ENCODE data around the gene ZBTB7A.
A peak's percentile ranks its signal among the peaks of the same experiment; 100 is the strongest.

ZBTB7A gene

DNA sequence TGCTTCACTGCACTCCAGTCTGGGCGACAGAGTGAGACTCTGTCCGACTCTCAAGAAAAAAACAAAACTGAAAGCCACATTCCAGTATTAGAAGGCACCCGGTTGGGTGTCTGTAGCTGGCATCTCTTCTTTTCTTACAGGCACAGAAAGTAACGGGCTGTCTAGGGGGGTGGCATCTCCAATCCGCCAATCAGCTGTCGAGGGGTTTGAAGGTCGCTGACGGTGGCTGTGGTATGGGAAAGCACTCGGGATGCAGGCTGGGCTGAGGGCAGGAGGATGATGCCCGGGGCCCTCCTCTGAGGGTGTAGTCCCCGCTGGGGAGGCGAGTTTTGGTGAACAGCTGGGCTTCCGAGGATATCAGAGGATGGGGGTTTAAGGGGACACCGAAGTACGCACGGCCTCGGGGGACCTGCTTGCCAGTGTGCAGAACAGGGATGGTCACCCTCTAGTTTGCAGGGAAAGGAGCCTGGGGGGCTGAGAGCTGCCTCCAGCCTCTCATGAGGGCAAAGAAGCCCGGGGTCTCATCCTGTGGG lies 27.0 kb upstream of the ZBTB7A start:
- DNase-seq, result no peak

DNA sequence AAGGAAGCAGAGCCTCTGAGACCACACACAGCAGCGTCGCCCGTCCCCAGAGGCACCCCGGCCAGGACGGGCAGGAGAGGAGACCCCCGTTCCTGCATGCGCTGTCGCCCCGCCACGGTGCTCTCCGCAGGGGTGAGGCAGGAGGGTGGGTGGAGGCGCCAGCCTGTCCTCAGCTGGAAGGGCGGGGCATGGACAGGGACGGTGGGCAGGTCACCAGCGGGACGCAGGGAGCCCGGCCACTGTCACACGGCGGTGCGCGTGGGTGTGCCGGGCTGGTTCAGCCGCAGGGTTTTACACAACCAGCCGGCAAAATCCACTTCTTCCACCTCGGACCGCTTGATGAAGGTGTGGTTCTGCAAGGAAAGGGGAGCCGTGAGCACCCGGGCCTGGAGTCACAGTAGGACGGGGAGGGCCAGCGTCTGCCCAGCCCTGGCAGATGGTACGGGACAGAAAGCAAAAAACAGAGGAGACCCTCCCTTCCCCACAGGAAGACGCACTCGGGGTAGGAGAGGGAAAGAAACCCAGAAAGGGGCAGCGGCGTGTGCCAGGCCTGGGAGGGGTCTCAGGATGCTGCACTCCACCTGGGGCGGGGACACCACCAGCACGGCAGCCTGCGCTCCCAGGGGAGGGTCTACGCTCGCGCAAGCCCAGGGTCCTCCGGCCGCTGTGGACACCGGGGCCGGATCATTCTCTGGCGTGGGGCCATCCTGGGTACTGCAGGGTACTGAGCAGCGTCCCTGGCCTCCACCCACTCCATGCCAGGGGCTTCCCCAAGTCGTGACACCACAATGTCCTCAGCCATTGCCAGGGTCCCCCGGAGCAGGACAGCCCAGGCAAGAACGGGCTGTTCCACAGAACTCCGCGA lies 23.9 kb upstream of the ZBTB7A start:
- no peak for DNase-seq

DNA sequence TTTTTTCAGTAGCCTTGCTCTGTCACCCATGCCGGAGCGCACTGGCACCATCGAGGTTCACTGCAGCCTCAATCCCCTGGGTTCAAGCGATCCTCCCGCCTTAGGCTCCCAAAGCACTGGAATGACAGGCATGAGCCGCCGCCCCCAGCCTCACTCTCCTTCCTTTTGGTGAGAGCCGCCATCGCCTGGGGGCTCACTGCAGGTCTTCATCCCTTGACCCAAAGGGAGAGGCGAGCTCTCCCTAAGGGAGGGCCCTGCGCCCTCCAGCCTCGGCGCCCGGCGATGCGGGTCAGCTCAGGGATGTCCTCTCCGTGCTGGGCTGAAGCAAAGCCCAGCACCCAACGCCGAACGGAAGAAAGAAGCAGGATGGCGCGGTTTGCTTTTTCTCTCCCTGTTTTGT lies 23.2 kb upstream of the ZBTB7A start:
- DNase-seq, result no peak

DNA sequence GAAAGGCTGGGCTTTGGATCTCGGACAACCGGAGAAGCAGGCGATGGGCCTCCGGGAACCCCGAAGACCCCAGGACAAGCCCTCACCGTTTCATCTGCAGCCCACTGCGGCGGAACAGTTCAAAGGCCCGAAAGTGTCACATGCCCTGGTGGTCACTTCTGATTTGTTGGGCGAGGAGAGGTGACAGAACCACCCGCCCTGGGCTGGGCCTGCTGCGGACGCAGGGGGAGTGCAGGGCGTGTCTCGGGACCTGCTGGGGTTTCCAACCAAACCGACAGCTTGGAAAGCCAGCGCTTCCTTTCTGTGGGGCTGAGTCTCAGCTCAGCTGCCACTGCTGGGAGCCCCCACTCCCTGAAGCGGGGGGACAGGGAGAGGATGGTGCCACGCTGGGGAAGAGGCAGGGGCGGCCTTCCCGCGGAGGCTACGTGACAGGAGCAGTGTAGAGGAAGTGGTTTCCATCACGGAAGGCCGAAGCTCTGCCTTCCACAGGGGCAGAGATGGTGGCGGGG lies 22.8 kb upstream of the ZBTB7A start:
- DNase-seq, result peak; percentile 66

DNA sequence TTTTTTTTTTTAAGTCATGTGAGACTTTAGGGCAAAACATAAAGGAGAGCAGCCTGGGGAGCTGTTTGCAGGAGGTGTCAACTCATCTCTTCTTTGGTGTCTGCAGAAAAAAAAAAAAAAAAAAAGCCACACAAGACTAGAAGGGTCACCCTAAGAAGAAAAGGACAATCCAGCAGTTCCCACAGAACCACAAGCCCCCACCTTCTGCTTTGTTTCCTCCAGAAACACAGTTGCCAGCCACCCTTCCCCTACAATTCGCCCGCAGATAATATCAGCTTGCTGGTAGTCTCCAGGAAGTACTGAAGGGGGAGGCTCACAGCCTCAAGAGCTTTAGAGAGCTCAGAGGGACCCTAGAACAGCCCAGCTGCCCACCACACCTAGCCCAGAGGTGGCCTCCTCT lies 22.3 kb upstream of the ZBTB7A start:
- DNase-seq, result peak; percentile 76

DNA sequence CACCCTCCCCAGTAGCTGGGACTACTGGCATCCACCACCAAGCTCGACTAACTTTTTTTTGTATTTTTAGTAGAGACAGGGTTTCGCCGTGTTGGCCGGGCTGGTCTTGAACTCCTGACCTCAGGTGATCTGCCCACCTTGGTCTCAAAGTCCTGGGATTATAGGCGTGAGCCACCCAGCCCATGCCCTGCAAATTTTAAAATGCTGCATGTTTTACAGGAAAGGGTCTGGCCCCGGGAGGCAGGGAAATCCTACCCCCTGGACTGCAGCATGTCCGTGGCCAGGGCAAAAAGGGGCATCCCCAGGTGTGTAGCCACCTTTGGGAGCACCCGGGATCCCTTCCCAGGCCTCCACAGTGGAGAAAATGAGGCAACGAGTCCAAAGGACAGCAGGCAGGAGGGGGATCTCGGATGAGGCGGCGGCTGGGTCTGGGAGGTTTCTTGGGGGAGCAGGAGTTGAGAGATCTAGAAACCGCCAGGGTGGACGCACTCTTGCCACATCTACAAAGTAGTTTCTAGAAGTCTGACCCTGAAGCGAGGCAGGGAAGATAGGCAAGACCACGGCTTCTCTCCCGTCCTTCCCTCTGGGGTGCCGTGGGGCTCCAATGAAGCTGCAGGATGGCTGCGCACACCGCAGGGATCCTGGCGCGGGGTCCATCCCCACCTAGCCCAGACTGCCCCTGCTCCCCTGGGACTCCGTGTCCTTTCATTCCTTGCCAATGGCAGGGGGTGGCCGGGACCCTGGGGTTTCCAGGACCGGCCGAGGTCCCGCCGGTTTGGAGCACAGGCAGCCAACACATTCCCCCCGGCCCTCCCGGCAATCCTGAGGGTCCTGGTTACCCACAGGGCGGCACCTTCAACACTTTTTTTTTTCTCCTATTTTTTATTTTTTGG lies 21.3 kb upstream of the ZBTB7A start:
- DNase-seq, result no peak

DNA sequence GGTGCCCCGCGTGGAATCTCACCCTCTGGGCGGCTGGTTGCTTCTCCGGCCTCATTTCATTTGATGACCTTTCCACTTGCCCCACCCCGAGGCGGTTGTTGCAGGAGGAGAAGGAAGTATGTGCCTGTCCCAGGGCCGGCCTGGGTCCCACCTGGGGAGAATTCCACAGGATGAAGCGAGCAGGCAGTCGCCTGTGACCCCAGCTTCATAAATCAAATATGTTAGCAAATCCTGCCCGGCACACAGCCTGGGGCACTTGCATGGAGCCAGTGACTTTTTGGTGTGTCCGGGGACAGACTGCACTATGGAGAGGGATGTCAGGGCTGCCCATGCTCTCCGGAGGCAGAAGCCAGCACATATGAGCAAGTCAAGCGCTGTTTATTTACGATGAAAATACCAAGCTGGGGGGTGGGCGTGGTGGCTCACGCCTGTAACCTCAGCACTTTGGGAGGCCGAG lies 19.7 kb upstream of the ZBTB7A start:
- no peak for DNase-seq

DNA sequence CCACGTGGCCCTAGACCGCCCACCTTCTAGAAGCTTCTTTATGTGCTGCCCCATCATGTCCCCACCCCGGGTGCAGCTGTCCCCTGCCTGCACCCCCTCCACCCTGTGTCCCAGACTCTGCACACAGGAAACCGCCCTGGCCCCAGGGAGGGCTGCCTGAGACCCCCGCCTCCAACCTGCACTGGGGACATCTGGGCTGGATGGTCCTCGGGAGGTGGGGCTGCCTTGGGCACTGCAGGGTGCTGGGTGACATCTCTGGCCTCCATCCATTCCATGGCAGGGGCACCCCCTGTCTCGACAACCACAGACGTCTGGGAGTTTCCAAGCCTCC lies 17.8 kb upstream of the ZBTB7A start:
- no peak for DNase-seq

DNA sequence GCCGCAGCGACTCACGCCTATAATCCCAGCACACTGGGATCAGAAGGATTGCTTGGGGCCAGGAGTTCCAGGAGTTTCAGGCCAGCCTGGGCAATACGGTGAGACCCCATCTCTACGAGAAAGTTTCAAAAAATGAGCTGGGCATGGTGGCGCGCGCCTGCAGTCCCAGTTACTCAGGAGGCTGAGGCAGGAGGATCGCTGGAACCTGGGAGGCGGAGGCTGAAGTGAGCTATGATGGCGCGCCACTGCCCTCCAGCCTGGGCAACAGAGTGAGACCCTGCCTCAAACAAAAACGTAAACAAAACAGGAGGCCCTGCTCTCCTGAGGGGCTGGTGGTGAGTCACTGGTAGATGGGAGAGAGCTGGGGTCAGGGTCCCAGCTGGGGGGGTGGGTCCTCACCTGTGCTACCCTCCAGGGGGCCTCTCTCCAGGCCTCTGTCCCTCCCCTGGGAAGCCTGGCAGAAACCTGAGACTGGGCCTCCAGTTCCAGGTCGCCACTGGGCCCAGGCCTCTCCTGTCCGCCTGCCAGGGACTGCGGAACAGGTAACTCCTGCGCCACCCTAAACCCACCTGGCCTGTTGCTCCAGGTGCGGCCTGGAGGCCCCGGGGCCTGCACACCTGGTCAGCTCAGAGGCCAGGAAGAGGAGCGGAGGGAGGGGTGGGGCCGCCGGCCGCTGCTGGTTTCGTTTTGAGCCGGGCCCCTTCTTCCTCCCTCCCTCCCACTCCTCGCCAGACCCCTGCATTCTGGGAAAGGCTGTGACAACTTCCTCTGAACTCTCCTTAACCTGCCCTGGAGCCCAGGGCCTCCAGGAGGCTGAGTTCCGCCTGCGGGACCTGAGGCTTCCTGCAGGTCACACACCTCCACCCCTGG lies 17.2 kb upstream of the ZBTB7A start:
- DNase-seq, result peak; percentile 75

DNA sequence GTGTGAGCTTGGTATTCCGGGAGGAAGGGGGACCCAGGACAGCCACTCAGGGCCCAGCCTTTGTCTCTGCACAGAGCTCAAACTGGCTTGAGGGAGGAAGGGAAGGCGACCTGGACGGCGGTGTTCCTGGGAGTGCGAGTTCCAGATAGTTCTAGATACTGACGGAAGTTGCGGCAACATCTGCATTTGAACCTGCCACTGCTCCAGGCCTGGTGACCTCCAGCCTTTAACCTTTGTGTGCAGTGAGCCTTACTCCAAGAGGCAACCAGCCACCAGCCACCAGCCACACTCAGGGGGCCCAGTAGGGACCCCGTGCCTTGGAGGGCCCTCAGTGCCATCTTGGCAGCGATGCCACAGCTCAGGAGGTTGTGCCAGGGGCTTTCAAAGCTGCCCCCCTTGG lies 15.5 kb upstream of the ZBTB7A start:
- no peak for DNase-seq

DNA sequence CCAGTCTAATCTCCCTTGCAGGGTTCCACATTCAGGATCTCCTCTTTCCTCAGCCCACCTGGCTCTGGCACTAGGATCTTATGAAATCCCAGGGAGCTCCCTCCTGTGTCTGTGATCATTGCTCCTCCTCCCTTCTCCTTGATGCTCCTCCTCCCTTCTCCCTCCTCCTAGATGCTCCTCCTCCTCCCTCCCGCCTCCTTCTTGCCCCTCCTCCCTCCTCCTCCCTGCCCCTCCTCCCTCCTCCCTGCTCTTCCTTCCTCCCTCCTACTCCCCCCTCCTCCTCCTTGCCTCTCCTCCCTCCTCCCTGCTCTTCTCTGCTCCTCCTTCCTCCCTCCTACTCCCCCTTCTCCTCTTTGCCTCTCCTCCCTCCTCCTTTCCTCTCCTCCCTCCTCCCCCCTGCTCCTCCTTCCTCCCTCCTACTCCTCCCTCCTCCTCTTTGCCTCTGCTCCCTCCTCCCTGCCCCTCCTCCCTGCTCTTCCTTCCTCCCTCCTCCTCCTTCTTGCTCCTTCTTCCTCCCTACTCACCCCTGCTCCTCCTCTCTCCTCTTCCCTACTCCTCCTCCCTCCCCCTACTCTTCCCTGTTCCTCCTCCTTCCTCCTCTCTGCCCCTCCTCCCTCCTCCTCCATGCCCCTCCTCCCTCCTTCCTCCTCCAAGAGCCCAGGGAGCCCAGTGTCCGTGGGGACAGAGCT lies 14.9 kb upstream of the ZBTB7A start:
- no peak for DNase-seq

DNA sequence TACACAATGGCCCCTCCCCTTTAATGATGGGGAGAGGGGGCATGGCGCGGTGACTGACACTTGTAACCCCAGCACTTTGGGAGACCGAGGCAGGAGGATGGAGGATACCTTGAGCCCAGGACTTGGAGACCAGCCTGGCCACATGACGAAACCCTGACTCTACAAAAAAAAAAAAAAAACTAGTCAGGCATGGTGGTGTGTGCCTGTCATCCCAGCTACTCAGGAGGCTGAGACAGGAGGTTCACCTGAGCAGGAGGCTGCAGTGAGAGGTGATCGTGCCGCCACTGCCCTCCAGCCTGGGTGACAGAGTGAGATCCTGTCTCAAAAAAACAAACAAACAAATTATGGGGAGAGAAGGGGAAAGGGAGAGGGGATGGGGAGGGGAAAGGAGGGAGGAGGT lies 13.8 kb upstream of the ZBTB7A start:
- no peak for DNase-seq

DNA sequence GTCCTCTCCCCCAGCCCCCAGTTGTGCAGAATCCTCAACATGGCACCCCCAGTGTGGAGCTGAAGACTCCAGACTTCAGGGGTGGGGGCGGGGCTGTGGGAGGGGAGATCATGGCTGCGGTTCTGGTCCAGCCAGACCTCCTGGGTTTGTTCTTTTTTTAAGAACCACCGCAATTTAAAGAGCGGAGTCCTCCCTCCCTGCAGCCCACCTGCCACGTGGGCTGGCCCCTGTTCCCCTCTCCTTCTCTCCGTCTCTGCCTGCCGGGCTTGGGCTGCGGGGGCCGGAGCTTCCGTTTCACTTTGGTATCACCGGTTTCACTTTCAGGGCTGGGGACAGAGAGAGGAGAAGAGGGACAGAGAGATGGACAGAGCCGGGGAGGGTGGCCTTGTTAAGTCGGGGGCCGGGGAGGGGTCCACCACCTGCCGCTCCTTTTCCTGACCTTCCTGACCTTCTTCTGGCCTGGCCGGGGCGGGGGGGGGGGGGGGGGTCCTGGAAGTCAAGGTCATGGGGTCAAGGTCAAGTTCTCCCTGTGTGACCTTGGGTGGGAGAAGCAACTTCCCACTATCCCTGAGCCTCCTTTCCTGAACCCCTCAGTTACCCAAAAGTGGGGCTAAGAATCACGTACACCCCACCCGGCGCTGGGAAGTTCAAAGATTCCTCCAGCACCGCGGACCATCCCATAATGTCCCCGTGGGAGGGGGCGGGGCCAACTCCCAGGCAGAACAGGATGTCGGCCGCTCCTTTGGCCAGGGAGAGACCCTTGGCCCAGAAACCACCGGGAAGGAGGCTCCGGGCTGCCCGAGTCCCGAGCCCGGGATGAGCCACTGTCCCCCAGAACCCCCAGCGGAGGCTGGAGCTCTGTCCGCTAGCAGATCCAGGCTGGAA lies 11.3 kb upstream of the ZBTB7A start:
- DNase-seq, result peak; percentile 52

DNA sequence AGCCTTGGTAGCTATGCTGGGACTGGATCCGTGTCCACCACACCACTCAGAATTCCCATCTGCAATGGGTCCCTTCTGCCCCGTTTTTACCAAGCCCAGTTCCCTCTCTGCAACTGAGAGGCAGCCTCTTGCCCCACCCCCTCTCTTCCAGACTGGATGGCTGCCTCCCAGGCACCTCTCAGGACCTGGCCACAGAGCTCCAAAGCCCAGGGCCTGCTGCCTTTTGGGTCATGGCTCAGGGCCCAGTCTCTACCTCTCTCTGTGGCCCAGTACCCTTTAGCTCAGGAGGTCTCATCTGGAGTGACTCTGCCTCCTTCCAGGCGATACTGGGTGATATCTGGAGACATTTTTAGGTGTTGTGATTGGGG lies 10.3 kb upstream of the ZBTB7A start:
- DNase-seq, result no peak

DNA sequence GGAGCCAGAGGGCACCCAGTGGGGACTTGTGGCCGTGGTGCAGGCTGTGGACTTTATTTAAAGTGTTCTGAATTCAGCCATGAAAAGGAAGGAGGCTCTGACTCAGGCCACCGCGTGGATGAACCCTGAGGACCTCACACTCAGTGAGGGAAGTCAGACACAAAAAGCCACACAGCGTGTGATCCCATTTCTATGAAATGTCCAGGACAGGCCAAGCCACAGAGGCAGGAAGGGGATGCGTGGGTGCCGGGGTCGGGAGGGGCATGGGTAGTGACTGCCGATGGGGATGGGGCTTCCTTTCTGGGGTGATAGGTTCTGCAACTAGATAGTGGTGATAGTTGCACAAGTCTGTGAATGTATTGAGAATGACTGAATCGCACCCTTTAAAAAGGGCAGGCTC lies 8.7 kb upstream of the ZBTB7A start:
- DNase-seq, result no peak

DNA sequence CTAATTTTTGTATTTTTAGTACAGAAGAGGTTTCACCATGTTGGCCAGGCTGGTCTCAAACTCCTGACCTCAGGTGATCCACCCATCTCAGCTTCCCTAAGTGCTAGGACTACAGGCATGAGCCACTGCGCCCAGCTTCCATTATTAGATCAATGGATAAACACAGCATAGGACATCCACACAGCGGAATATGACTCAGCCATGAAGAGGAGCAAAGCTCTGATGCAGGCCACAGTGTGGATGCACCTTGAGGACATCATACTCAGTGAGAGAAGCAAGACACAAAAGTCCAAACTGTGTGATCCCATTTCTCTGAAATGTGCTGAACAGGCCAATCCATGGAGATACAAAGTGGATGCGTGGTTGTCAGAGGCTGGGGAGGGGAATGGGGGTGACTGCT lies 4.9 kb upstream of the ZBTB7A start:
- no peak for DNase-seq

DNA sequence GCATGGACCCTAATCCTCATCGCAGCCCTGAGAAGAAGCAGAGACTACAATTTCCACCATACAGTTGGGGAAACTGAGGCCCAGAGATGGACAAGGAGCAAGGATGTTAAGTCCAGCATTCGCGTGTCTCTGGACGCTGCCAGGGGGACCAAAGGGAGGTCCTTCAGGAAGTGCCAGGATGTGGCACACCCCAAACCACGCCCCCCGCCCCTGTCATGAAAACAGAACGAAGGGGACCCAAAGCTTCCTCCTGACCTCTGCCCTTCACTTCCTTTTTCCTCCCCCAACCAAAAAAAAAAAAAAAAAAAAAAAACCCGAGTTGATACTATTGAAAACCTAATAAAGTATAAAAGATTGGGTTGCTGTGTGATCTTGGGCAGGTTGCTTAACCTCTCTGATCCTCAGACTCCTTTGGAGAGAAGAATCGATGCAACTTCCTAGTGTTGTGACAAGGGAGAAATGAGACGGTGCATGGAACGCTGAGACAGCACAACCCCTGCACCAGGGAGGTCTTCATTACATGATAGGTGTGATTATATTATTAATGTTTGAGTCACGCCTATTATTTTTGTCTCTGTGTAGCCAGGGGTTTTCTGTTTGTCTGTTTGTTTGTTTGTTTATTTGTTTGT lies 2.7 kb upstream of the ZBTB7A start:
- DNase-seq, result peak; percentile 74

DNA sequence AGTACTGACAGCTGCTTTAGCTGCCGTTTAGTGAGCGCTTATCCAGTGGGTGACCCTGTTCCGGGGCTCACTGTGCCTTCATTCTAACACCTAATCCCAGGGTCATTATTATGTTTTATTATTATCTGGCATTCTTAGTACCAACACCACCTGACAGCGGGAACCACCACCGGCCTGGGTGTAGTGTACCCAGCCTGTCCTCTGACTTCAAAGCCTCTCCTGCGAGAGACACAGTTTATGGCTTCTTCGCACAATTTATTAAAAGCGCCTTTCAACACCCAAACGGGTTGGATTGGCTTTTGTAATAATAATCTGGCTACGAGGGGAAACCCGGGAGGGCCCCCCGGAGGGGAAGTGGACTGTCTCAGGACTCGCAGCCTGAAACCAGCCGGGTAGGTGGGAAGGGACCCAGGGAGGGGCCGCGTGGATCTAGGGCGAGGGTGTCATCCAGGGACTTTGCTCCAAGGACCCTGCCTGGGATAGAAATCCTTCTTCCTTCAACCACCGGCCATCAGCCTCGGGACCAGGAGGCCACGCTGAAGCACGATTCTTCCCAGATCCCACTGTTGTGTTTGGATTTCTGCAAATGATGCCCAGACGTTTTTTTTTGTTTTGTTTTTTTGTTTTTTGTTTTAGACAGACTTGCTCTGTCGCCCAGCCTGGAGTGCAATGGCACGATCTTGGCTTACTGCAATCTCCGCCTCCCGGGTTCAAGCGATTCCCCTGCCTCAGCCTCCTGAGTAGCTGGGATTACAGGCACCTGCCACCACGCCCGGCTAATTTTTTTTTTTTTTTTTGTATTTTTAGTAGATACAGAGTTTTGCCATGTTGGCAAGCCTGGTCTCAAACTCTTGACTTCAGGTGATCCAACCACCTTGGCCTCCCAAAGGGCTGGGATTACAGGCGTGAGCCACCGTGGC lies 1.6 kb upstream of the ZBTB7A start:
- DNase-seq, result no peak

DNA sequence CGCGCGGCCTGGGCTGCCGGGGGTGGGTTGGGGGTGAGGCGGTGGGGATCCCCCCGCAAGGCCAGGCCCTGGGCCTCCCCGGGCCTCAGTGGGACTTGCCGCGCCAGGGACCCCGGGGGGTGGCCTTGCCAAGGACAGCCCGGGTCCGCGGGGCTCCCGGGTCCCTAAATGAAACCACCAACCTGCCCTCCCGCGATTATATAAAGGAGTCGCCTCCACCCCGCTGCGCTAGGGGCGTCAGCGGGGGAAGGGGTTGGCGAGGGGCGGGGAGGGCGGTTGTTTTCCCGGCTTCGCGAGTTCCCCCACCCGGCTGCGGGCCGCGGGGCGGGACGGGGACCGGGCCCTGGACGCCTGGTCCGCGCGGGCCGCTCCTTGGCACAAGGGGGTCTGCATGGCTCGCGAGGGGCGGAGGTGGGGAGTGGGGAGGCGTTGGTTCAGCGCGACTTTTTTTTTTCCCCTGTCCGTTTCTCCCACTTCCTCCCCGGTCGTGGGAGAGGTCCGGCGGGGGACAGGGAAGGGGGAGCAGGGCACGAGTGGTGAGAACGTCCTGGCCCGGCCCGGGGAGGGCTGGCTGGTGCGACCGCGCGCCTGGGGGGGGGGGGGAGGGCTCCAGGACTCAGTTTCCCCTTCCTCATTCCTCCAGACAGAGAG lies 822 bp upstream of the ZBTB7A start:
- no peak for DNase-seq

All from CD4-positive, alpha-beta T cell treated with Interleukin-10 for 1 hour (primary cell).